Subcutaneous adipose tissue (tissue), 4 donors: ENCODE results near the gene CRYBG2. TPM values are rescaled to one million over a fixed set of nuclear protein-coding genes. Genes with fewer than 3 reads are reported as not detected.

Source experiments
- CTCF ChIP-seq: fragments of 450-650 bp; IDR thresholded peaks from one replicate; pipeline ENCODE4 v1.5.1; 2016; ENCODE audit warnings: low read depth, mild to moderate bottlenecking, control low read depth, antibody characterized with exemption, moderate library complexity
- total RNA-seq, 4 donors: library from RNA; depleted of rRNA; stranded (reverse); fragments of >200 nt; gene quantifications; one replicate each; pipeline ENCODE4 v1.1.0, GENCODE V29; 2016

CRYBG2 gene
- total RNA-seq, 4 donors from 2014 or later, result not detected

DNA sequence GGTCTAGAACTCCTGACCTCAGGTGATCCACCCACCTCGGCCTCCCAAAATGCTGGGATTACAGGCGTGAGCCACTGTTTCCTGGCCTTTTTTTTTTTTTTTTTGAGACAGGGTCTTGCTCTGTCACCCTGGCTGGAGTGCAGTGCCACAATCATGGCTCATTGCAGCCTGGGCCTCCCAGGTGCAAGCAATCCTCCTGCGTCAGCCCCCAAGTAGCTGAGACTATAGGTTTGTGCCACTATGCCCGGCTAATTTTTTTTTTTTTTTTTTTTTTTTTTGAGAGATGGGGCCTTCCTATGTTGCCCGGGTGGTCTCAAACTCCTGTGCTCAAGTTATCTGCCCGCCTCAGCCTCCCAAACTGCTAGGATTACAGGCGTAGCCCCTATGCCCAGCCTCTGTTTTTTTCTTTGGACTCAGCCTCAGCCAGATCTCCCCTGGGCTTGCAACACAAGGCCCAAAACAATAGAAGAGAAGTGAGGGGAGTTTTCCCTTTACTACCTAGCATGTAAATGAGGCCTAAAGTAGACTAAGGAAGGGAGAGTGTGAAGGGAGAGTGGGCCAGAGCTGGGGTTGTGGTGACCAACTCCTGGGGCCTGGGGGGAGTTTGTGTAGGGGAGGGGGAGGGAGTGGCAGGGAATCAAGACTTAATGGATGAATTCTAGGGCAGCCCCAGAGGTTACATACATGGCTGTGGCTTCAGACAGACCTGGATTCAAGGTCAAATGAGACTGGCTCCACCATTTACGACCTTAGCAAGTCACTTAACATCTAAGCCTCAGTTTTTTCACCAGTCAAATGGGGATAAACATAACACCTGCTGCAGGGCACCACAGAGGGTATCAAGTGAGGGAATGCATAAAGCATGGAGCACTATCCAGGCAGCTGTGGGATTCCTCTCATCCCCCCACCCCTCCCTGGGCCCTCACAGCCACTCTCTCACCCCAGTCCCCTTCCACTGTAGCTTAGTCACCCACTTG lies 37.8 kb downstream of the CRYBG2 start:
- TF ChIP-seq CTCF, result no peak

DNA sequence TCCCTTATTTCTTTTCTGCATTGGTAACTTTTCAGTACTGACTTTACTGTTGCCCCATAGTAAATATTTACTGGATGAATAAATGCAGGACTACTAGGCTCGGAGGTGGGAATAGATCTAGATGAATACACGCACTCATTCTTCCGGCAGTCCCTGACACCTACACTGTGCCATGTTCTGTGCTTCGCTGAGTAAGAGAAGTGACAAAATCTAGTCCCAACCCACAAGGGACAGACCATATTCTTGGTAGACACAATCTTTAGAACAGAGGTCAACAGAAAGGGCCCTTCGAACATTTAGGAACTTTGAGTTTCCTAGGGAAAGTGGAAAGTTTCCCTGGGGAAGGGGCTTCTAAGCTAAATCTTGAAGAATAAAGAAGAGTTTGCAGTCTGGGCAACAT lies 39.4 kb downstream of the CRYBG2 start:
- TF ChIP-seq CTCF, result no peak

DNA sequence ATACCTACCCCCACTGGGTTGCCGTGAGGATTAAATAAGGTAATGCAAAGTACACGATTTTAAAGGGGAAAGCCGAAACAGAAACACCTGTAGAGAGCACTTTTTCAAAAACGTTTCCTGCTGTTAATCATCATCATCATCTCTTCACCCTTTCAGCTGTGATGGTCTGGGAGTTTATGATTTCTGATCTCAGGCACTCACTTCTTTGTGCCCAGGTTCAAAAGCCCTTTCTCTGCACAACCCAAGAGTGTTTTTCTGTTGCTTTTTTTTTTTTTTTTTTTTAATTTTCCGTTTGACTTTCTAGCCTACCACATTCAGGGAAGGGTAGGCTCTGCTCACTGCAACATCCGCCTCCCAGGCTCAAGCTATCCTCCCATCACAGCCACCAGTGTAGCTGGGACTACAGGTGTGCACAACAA lies 46.6 kb downstream of the CRYBG2 start:
- no peak for TF ChIP-seq CTCF

- TF ChIP-seq CTCF, result no peak
Observed at GRCh38 chr1:26306290-26307229, 47.4 kb downstream of the CRYBG2 start, which contains the start of gene UBXN11. Gene UBXN11 (minus strand): TSS chr1:26306636. CDS start chr1:26302883, 3,753 bp downstream.

- TF ChIP-seq CTCF, result no peak
Observed at GRCh38 chr1:26305667-26306289, 48.2 kb downstream of the CRYBG2 start.

DNA sequence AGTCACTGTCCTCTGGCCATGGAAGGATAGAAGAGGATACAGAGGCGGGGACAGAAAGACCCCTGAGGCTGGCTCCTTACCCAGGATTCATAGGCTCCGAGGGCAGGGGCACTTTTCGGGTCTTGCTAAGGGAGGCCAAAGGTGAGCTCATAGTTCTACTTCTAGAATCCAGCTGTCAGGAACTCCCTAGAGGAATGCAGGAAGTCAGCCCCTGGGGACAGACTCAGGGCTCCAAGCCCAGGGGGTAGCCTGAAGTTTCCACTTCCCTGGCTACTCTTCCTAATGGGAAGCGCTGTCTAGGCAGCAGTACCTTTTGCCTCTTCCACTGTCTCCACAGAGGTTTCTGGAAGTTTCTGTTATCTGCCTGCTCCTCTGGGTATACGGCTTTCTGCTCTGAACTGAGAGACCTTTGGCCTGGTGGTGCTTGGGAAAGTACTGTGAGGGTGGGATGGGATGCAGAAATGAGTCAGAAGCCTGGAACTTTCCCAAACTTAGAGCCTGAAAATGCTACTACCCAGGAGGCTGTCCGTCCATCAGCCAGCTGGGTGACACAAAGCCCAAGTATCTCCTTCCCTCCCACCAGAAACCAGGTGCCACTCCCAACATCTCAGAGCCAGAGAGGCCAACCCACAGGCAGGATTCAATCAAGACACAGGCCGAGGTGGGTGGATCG lies 51.1 kb downstream of the CRYBG2 start:
- no peak for TF ChIP-seq CTCF
